ENCODE results near the gene COL26A1. TPM values are rescaled to one million over a fixed set of nuclear protein-coding genes. Genes with fewer than 3 reads are reported as not detected.

The COL26A1 gene
- total RNA-seq, 1 experiment from 2014 or later, result 0.43 TPM

GRCh38 chr7:101390901-101391301 is 28.2 kb downstream of the COL26A1 start:
- POLR2A ChIA-PET (ENCODE audit: low non-redundant PET), result no interaction called here
- Histone ChIP-seq H3K27ac (ENCODE audit: low read depth, low read length, poor library complexity, severe bottlenecking) (no peak overlapping the region), H3K27me3 (replicated peaks; ENCODE audit: insufficient read depth, low read depth, low read length, poor library complexity) (no peaks in the 10 kb centered on the region), H3K4me3 (ENCODE audit: low read depth, low read length, poor library complexity, severe bottlenecking) (no peak overlapping the region), H3K4me1 (ENCODE audit: insufficient read depth, low read length, poor library complexity, severe bottlenecking) (no peaks in the 10 kb centered on the region), H3K9me3 (ENCODE audit: low read depth, low read length, poor library complexity, severe bottlenecking) (no peaks in the 10 kb centered on the region), H3K36me3 (ENCODE audit: insufficient read depth, low read length, poor library complexity, severe bottlenecking) (no peaks in the 10 kb centered on the region)
- DNase-seq (ENCODE audit: low spot score), result no peak
- TF ChIP-seq EZH2 (IDR thresholded peaks at IDR 0.05; ENCODE audit: borderline replicate concordance, low read depth, low read length, poor library complexity, severe bottlenecking) (no peak), CTCF (conservative IDR thresholded peaks at IDR 0.05; ENCODE audit: low read depth, low read length) (no peak)
- intact Hi-C loops (cut with micrococcal nuclease; ENCODE audit: unreplicated experiment), result no loop called here
- no TSS peak for BruUV-seq (replicated peaks)
- CTCF ChIA-PET, result no interaction called here

- TF ChIP-seq CTCF (conservative IDR thresholded peaks at IDR 0.05; ENCODE audit: low read depth, low read length) (no peak), EZH2 (IDR thresholded peaks at IDR 0.05; ENCODE audit: borderline replicate concordance, low read depth, low read length, poor library complexity, severe bottlenecking) (no peak)
- H3K36me3 ChIP-seq (ENCODE audit: insufficient read depth, low read length, poor library complexity, severe bottlenecking), result no peaks in the 10 kb centered on the region
- no peak overlapping the region for H3K4me3 ChIP-seq (ENCODE audit: low read depth, low read length, poor library complexity, severe bottlenecking)
- H3K4me1 ChIP-seq (ENCODE audit: insufficient read depth, low read length, poor library complexity, severe bottlenecking), result no peaks in the 10 kb centered on the region
- intact Hi-C loops (cut with micrococcal nuclease; ENCODE audit: unreplicated experiment), result no loop called here
- no peaks in the 10 kb centered on the region for H3K9me3 ChIP-seq (ENCODE audit: low read depth, low read length, poor library complexity, severe bottlenecking)
- BruUV-seq (replicated peaks), result no TSS peak
- no peak overlapping the region for H3K27ac ChIP-seq (ENCODE audit: low read depth, low read length, poor library complexity, severe bottlenecking)
- no peak for DNase-seq (ENCODE audit: low spot score)
- no peaks in the 10 kb centered on the region for H3K27me3 ChIP-seq (replicated peaks; ENCODE audit: insufficient read depth, low read depth, low read length, poor library complexity)
- POLR2A ChIA-PET (ENCODE audit: low non-redundant PET), result no interaction called here
- CTCF ChIA-PET, result no interaction called here
Observed at GRCh38 chr7:101391991-101392390, 29.3 kb downstream of the COL26A1 start.

- Histone ChIP-seq H3K36me3 (ENCODE audit: insufficient read depth, low read length, poor library complexity, severe bottlenecking) (no peaks in the 10 kb centered on the region), H3K27me3 (replicated peaks; ENCODE audit: insufficient read depth, low read depth, low read length, poor library complexity) (no peaks in the 10 kb centered on the region), H3K27ac (ENCODE audit: low read depth, low read length, poor library complexity, severe bottlenecking) (no peak overlapping the region), H3K4me1 (ENCODE audit: insufficient read depth, low read length, poor library complexity, severe bottlenecking) (no peaks in the 10 kb centered on the region), H3K4me3 (ENCODE audit: low read depth, low read length, poor library complexity, severe bottlenecking) (no peak overlapping the region), H3K9me3 (ENCODE audit: low read depth, low read length, poor library complexity, severe bottlenecking) (no peaks in the 10 kb centered on the region)
- TF ChIP-seq CTCF (conservative IDR thresholded peaks at IDR 0.05; ENCODE audit: low read depth, low read length), result no peak
- TF ChIP-seq EZH2 (IDR thresholded peaks at IDR 0.05; ENCODE audit: borderline replicate concordance, low read depth, low read length, poor library complexity, severe bottlenecking), result no peak
- intact Hi-C loops (cut with micrococcal nuclease; ENCODE audit: unreplicated experiment), result no loop called here
- ChIA-PET POLR2A (ENCODE audit: low non-redundant PET) (no interaction called here), CTCF (interaction anchor here (0.6 kb wide), 1 partner anchor 131 kb away, joined by 3 read pairs; no protein-coding TSS in a partner anchor)
- DNase-seq (ENCODE audit: low spot score), result no peak
- BruUV-seq (replicated peaks), result no TSS peak
Observed at GRCh38 chr7:101393865-101394264, 31.2 kb downstream of the COL26A1 start.

All from A673 (cell line).